Stomach smooth muscle (tissue), 2 donors: ENCODE measurements around the gene RAD51B.

Source experiments
- H3K27ac ChIP-seq: one replicate; pipeline ENCODE4 v1.7.0; 2013; ENCODE audit warnings: mild to moderate bottlenecking, low read length, inconsistent platforms
- H3K27me3 ChIP-seq, 2 donors: one replicate each; pipeline ENCODE4 v1.7.0; 2013; ENCODE audit warnings: low read length in 2 of 2; ENCODE audit not compliant: insufficient read depth in 2 of 2, control insufficient read depth in 1 of 2
- H3K36me3 ChIP-seq, 2 donors: one replicate each; pipeline ENCODE4 v1.7.0; 2013; ENCODE audit warnings: low read length in 2 of 2; ENCODE audit not compliant: control insufficient read depth in 2 of 2, insufficient read depth in 2 of 2
- H3K4me1 ChIP-seq: one replicate; pipeline ENCODE4 v1.7.0; 2013; ENCODE audit warnings: low read length; ENCODE audit not compliant: control insufficient read depth, insufficient read depth
- H3K4me3 ChIP-seq, 2 donors: one replicate each; pipeline ENCODE4 v1.7.0; 2013; ENCODE audit warnings: low read length in 2 of 2
- H3K9ac ChIP-seq, 2 donors: one replicate each; pipeline ENCODE4 v1.7.0; 2013; ENCODE audit warnings: low read length in 2 of 2, mild to moderate bottlenecking in 1 of 2
- H3K9me3 ChIP-seq, 2 donors: one replicate each; pipeline ENCODE4 v1.7.0; 2013; ENCODE audit warnings: low read length in 2 of 2; ENCODE audit not compliant: control insufficient read depth in 2 of 2
- donor health status: healthy.
- donor health status: Pancreatic carcinoma.

The RAD51B gene

GRCh38 chr14:68551045-68551683 lies 731.6 kb downstream of the RAD51B start:
- no peaks in the 10 kb centered on the region for H3K36me3 ChIP-seq
- peaks cover 69% of the 10 kb centered on the region for H3K4me1 ChIP-seq
- H3K27ac ChIP-seq: peak overlapping the region; percentile 99
- no peaks in the 10 kb centered on the region for H3K9me3 ChIP-seq
- no peaks in the 10 kb centered on the region for H3K27me3 ChIP-seq
- peak overlapping the region in 1 of 2 donors; percentile 40 for H3K4me3 ChIP-seq
- peak overlapping the region; percentile 69 to 78 for H3K9ac ChIP-seq

GRCh38 chr14:68552075-68552474 lies 732.5 kb downstream of the RAD51B start:
- H3K9ac ChIP-seq: peak overlapping the region in 1 of 2 donors; percentile 78
- H3K4me3 ChIP-seq: no peak overlapping the region
- no peaks in the 10 kb centered on the region for H3K27me3 ChIP-seq
- H3K27ac ChIP-seq: peak overlapping the region; percentile 99
- no peaks in the 10 kb centered on the region for H3K36me3 ChIP-seq
- H3K4me1 ChIP-seq: peaks cover 62% of the 10 kb centered on the region
- no peaks in the 10 kb centered on the region for H3K9me3 ChIP-seq

GRCh38 chr14:68552602-68553001 lies 733.0 kb downstream of the RAD51B start:
- Histone ChIP-seq H3K27me3 (no peaks in the 10 kb centered on the region), H3K27ac (peak overlapping the region; percentile 99)

GRCh38 chr14:68553311-68553710 lies 733.7 kb downstream of the RAD51B start:
- H3K4me3 ChIP-seq: no peak overlapping the region
- H3K4me1 ChIP-seq: peaks cover 49% of the 10 kb centered on the region
- H3K36me3 ChIP-seq: no peaks in the 10 kb centered on the region
- no peak overlapping the region for H3K27ac ChIP-seq
- no peaks in the 10 kb centered on the region for H3K27me3 ChIP-seq
- H3K9me3 ChIP-seq: no peaks in the 10 kb centered on the region
- H3K9ac ChIP-seq: no peak overlapping the region

More at GRCh38 chr14:68552602-68553001, 733.0 kb downstream of the RAD51B start:
- Histone ChIP-seq H3K4me1 (peaks cover 57% of the 10 kb centered on the region), H3K4me3 (no peak overlapping the region), H3K9ac (no peak overlapping the region), H3K9me3 (no peaks in the 10 kb centered on the region), H3K36me3 (no peaks in the 10 kb centered on the region)

GRCh38 chr14:68554231-68554630 lies 734.7 kb downstream of the RAD51B start:
- no peak overlapping the region for H3K9ac ChIP-seq
- no peaks in the 10 kb centered on the region for H3K9me3 ChIP-seq
- H3K27me3 ChIP-seq: no peaks in the 10 kb centered on the region
- H3K36me3 ChIP-seq: no peaks in the 10 kb centered on the region
- no peak overlapping the region for H3K4me3 ChIP-seq
- peaks cover 40% of the 10 kb centered on the region for H3K4me1 ChIP-seq
- peak overlapping the region; percentile 53 for H3K27ac ChIP-seq

GRCh38 chr14:68556253-68556652 lies 736.7 kb downstream of the RAD51B start:
- peaks cover 22% of the 10 kb centered on the region for H3K4me1 ChIP-seq

DNA sequence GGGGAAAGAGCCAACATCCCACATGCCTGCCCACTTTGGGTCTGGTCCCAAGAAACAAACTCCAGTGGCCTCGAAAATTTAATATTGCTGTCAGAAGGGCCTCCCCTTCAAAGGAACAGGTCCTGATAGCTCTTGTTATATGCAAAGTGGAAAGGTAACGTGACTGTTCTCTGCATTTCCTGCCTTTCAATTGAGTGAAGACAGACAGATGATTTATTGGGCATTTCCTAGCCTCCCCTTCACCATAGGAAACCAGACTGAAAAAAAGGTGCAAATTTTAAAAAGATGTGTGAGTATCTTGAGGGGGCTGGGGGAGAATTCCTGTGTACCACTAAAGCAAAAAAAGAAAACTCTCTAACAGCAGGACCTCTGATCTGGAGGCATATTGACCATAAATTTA lies 738.1 kb downstream of the RAD51B start:
- Histone ChIP-seq H3K27ac (no peak overlapping the region), H3K4me1 (peaks cover 24% of the 10 kb centered on the region), H3K9me3 (no peaks in the 10 kb centered on the region), H3K4me3 (no peak overlapping the region), H3K27me3 (no peaks in the 10 kb centered on the region), H3K36me3 (no peaks in the 10 kb centered on the region), H3K9ac (no peak overlapping the region)

More at GRCh38 chr14:68556253-68556652, 736.7 kb downstream of the RAD51B start:
- no peak overlapping the region for H3K27ac ChIP-seq
- H3K9ac ChIP-seq: no peak overlapping the region
- no peaks in the 10 kb centered on the region for H3K9me3 ChIP-seq
- H3K4me3 ChIP-seq: no peak overlapping the region
- H3K36me3 ChIP-seq: no peaks in the 10 kb centered on the region
- H3K27me3 ChIP-seq: no peaks in the 10 kb centered on the region

DNA sequence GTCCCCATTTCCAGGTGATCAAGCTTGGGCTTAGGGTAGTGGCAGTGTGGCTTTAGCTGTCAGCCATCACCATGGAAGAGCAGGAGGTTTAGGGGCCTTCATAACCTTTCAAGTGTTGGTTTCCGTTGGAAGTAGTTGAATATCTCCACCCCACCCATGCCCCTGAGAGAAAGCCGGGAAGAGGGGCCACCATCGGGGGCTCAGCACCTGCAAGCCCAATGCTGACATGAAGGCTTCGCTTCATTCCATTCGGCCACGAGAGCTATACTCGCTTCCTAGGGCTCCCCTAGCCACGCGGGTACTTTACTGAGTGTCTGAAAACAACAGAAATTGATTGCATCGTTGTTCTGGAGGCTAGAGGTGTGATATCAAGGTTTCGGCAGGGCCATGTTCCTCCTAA lies 738.5 kb downstream of the RAD51B start:
- Histone ChIP-seq H3K9me3 (no peaks in the 10 kb centered on the region), H3K4me1 (peaks cover 29% of the 10 kb centered on the region), H3K36me3 (no peaks in the 10 kb centered on the region), H3K27ac (no peak overlapping the region), H3K4me3 (no peak overlapping the region), H3K9ac (no peak overlapping the region), H3K27me3 (no peaks in the 10 kb centered on the region)

- no peak overlapping the region for H3K4me3 ChIP-seq
- no peaks in the 10 kb centered on the region for H3K27me3 ChIP-seq
- no peak overlapping the region for H3K9ac ChIP-seq
- peaks cover 25% of the 10 kb centered on the region for H3K4me1 ChIP-seq
- H3K27ac ChIP-seq: no peak overlapping the region
- no peaks in the 10 kb centered on the region for H3K36me3 ChIP-seq
- H3K9me3 ChIP-seq: no peaks in the 10 kb centered on the region
These were observed 740.4 kb downstream of the RAD51B start for GRCh38 chr14:68559949-68560348.

GRCh38 chr14:68561531-68562007 lies 742.0 kb downstream of the RAD51B start:
- Histone ChIP-seq H3K9ac (no peak overlapping the region), H3K36me3 (no peaks in the 10 kb centered on the region), H3K27me3 (no peaks in the 10 kb centered on the region), H3K27ac (peak overlapping the region; percentile 37), H3K4me3 (no peak overlapping the region), H3K9me3 (no peaks in the 10 kb centered on the region), H3K4me1 (peaks cover 19% of the 10 kb centered on the region)

- Histone ChIP-seq H3K27ac (peak overlapping the region; percentile 24), H3K9me3 (no peaks in the 10 kb centered on the region), H3K27me3 (no peaks in the 10 kb centered on the region), H3K4me3 (no peak overlapping the region), H3K36me3 (no peaks in the 10 kb centered on the region), H3K9ac (no peak overlapping the region), H3K4me1 (peaks cover 19% of the 10 kb centered on the region)
These were observed 743.3 kb downstream of the RAD51B start for GRCh38 chr14:68562911-68563250.
